GM18519 (cell line): ENCODE results near the gene PHETA1.

Experiments used
- ATAC-seq: cut with Tn5 transposase; IDR thresholded peaks from one replicate; pipeline ENCODE4 v1.9.1; 2021; ENCODE audit warnings: mild to moderate bottlenecking, moderate library complexity; ENCODE audit not compliant: unreplicated experiment, low FRiP score

Gene PHETA1

GRCh38 chr12:111368788-111369495, at the start of gene PHETA1:
PHETA1 (minus strand) TSS chr12:111369095; CDS start chr12:111363427, 5,668 bp downstream.
- no peak for ATAC-seq

GRCh38 chr12:111418594-111418880, 49.6 kb upstream of the PHETA1 start:
- no peak for ATAC-seq

- ATAC-seq = no peak
These were observed 49.1 kb upstream of the PHETA1 start for GRCh38 chr12:111417784-111418593.

- ATAC-seq = no peak
These were observed 48.4 kb upstream of the PHETA1 start for GRCh38 chr12:111417290-111417689.

GRCh38 chr12:111414711-111415252, 45.9 kb upstream of the PHETA1 start:
- ATAC-seq = no peak

GRCh38 chr12:111413442-111414086, 44.7 kb upstream of the PHETA1 start:
- ATAC-seq = no peak

- ATAC-seq = no peak
These were observed 44.0 kb upstream of the PHETA1 start for GRCh38 chr12:111412830-111413441.

- ATAC-seq = no peak
These were observed 43.3 kb upstream of the PHETA1 start for GRCh38 chr12:111412007-111412829.

- ATAC-seq = no peak
These were observed 42.4 kb upstream of the PHETA1 start for GRCh38 chr12:111411185-111411764.

- ATAC-seq = no peak
These were observed 41.7 kb upstream of the PHETA1 start for GRCh38 chr12:111410431-111411184.

- ATAC-seq = no peak
These were observed 41.0 kb upstream of the PHETA1 start for GRCh38 chr12:111409780-111410430.

GRCh38 chr12:111409403-111409779, 40.5 kb upstream of the PHETA1 start:
- ATAC-seq = no peak

- no peak for ATAC-seq
These were observed 39.9 kb upstream of the PHETA1 start for GRCh38 chr12:111408686-111409402.

GRCh38 chr12:111408116-111408440, 39.2 kb upstream of the PHETA1 start:
- no peak for ATAC-seq

- no peak for ATAC-seq
These were observed 38.7 kb upstream of the PHETA1 start for GRCh38 chr12:111407377-111408115.

- no peak for ATAC-seq
These were observed 37.8 kb upstream of the PHETA1 start for GRCh38 chr12:111406474-111407376.
